KOPT-K1 (cell line): Measurements from ENCODE around the gene STK32C.
"Not testable (repeated sequence)": the region's sequence is repeated elsewhere in the genome, so short reads cannot be mapped to it uniquely, and the experiment has no call there.

ENCODE experiments used
- H3K27ac ChIP-seq: fragments of 200-600 bp; sonication (generic); 2 replicates; pipeline ENCODE4 v1.5.1; 2016; ENCODE audit warnings: antibody characterized with exemption, mild to moderate bottlenecking, low read depth, low read length; ENCODE audit not compliant: poor library complexity, severe bottlenecking
- H3K36me3 ChIP-seq: fragments of 200-600 bp; sonication (generic); 2 replicates; pipeline ENCODE4 v1.5.1; 2017; ENCODE audit warnings: antibody characterized with exemption, mild to moderate bottlenecking, low read length, moderate library complexity; ENCODE audit not compliant: insufficient read depth
- H3K9me3 ChIP-seq: fragments of 200-600 bp; sonication (generic); 2 replicates; pipeline ENCODE4 v1.5.1; 2017; ENCODE audit warnings: antibody characterized with exemption, low read length, mild to moderate bottlenecking; ENCODE audit not compliant: insufficient read depth, poor library complexity, severe bottlenecking

Gene STK32C

DNA sequence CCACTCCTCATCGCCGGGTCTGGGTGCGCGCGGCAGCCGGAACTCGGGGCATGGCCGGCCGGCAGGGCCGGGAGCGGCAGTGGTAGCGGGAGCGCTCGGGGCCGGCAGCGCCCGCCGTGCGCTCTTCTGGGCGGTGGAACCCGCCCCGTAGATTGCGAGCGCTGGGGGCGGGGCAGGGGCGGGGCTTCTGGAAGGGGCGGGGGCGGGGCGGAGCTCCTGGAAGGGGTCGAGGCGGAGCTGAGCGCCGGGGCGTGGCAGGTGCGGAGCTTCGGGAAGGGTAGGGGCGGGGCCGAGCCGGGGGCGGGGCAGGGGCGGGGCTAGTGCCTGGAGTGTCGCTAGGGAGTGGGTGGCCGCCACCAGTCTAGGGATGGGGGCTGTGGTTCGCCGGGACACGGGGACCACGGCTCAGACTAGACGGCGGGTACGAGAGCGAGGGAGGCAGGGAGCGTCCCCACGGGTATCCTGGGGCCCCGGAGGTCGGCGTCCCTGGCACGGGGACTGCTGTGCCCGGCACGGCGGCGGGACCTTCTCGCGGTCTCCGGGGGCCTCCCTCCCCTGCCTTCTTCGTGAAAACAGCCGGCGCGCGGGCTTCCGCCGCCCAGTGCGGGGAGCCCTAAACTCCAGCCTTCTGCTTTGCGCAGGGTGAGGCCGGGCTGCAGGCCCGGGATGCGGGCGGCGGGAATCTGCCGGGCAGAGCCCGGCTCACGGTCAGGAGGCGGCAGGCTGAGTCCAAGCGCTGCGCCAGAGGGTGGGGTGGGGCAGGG is at the start of gene STK32C:
Gene STK32C (minus strand): TSS at position 128 of the 764 bp plus-strand sequence. CDS start 117 bp downstream, at position 11.
- no peak within 1 kb of the TSS for H3K27ac ChIP-seq
- no peaks in the 10 kb centered on the region for H3K36me3 ChIP-seq
- H3K9me3 ChIP-seq, result peaks cover 7% of the 10 kb centered on the region

DNA sequence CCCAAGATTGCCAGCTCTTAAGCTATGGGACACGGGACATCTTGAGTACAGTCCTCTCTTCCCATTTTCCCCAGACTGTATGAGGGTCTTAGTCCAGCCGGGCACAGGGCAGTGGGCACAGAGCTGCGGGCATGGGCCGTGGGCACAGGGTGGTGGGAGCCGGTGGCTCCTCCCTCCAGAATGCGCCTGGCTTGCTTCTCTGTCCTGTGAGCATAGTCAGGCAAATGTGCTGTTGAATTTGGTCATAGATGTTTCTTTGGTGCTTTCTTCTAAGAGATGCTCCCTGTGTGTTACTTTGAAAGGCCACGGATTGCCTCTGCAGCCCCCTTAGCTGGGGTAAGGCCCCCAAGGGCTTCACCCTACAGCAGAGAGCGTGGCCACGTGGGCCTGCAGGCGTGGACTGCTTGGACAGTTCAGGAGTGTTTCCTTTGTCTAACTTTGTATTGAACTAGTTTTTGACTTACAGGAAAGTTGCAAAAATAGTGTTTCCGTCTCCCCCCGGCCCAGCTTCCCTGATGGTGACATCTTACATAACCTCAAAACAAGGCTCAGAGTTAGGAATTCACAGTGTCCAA is 49.0 kb upstream of the STK32C start:
- H3K9me3 ChIP-seq, result no peaks in the 10 kb centered on the region
- no peaks in the 10 kb centered on the region for H3K36me3 ChIP-seq
- no peak overlapping the region for H3K27ac ChIP-seq

DNA sequence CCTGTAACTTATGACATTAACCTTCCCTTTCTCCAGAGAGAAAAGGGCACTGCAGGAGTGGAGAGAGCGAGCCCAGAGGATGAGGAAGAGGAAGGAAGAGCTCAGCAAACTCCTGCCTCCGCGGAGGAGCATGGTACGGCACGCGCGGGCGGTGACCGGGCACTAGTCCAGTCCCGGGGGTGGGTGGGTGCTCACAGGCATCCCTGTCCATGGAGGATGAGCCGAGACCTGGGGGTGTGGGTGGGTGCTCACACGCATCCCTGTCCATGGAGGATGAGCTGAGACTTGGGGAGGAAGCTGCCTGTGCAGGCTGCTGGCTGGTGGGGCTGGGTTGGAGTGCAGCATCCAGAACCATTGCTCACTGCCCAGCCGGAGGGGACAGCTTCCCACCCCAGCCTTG is 48.0 kb upstream of the STK32C start:
- Histone ChIP-seq H3K9me3 (no peaks in the 10 kb centered on the region), H3K36me3 (no peaks in the 10 kb centered on the region), H3K27ac (no peak overlapping the region)

- Histone ChIP-seq H3K36me3 (no peaks in the 10 kb centered on the region), H3K27ac (no peak overlapping the region), H3K9me3 (no peaks in the 10 kb centered on the region)
Observed at GRCh38 chr10:132355297-132355696, 47.5 kb upstream of the STK32C start.

GRCh38 chr10:132354356-132355094 is 46.8 kb upstream of the STK32C start:
- no peaks in the 10 kb centered on the region for H3K9me3 ChIP-seq
- no peaks in the 10 kb centered on the region for H3K36me3 ChIP-seq
- H3K27ac ChIP-seq, result no peak overlapping the region

GRCh38 chr10:132353456-132354355 is 46.0 kb upstream of the STK32C start:
- H3K9me3 ChIP-seq, result no peaks in the 10 kb centered on the region

DNA sequence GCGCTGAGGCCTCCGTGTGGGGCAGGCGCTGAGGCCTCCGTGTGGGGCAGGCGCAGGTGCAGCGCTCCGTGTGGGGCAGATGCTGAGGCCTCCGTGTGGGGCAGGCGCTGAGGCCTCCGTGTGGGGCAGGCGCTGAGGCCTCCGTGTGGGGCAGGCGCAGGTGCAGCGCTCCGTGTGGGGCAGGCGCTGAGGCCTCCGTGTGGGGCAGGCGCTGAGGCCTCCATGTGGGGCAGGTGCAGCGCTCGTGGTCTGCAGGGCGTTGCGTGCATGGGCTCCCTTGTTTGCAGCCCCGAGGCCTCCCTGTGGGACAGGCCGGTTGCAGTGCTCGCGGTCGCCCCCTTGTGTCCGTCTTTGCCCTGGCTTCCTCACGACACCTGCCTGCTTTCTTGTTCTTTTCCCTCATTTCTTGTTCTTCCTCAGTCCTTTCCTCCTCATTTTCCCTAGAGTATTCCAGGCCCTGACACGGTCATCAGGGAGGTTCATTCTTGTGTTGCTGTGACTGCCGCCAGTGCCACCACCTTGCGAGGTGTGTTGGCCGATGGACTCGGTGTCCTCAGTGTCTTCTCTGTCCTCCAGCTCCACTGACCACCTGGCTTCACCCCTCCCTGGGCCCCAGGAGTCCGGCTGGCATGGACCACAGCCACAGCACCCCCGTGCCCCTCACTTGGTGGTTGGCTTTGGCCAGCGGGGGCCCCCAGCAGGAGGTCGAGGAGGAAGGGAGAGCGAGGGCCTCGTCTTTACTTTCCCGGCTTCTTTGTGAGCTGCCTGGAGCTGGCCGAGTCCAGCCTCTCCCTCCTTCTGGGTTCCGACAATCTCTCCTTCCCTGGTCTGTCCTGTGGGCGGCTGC is 44.9 kb upstream of the STK32C start:
- not testable (repeated sequence) for H3K9me3 ChIP-seq, H3K36me3 ChIP-seq, H3K27ac ChIP-seq

More at GRCh38 chr10:132353456-132354355, 46.0 kb upstream of the STK32C start:
- Histone ChIP-seq H3K36me3 (no peaks in the 10 kb centered on the region), H3K27ac (no peak overlapping the region)

DNA sequence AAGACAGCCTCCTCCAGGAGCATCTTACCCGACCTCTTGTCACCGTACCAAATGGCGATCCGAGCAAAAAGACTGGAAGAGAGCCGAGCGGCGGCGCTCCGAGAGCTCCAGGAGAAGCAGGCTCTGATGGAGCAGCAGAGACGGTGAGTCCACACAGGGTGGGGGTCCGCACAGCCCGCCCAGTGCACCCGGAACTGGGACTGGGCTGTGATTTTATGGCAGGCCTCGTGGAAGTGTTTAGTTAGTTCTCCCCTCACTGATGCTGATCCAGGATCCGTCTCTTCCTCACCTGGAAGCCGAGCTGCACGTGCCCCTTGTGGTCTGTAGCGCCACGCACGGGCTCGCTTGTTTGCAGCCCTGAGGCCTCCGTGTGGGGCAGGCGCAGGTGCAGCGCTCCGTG is 43.9 kb upstream of the STK32C start:
- H3K27ac ChIP-seq, result no peak overlapping the region
- no peaks in the 10 kb centered on the region for H3K36me3 ChIP-seq
- H3K9me3 ChIP-seq, result no peaks in the 10 kb centered on the region

DNA sequence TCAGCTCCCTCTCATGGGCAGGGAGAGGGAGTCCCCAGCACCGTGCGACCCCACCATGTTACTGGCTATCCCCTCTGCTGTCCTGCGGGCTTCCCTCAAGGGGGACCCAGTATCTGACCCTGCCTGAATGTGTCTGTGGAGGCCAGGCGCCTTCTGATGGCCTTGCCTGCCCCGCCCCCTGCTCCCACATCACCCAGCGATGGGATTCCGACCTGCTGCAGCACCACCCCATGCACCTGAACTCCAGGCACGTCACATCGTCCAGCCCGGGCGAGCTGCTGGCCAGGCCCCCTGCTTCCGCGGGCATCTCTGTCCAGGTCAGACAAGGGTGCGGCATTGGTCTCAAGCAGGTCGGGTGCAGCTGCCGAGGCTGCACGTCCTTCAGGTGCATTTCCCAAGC is 43.2 kb upstream of the STK32C start:
- no peak overlapping the region for H3K27ac ChIP-seq
- H3K36me3 ChIP-seq, result no peaks in the 10 kb centered on the region
- no peaks in the 10 kb centered on the region for H3K9me3 ChIP-seq

DNA sequence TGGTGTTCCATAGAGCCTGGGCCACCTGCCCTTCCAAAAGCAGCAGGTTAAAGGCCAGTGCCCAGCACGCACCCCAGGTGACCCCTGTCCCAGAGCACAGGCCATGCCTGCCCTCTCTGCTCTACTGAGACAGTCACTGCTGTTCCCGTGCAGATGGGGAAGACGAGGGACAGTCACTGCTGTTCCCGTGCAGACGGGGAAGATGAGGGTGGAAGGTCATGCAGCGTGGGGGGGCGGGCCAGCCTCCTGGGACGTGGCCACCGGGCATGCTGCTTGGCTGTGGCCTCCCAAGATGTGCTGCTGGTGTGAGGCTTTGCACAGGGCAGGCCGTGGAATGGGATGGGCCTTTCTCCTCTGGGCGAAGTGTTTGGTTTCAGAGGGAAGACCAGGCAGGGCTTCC is 42.6 kb upstream of the STK32C start:
- H3K27ac ChIP-seq, result no peak overlapping the region
- H3K36me3 ChIP-seq, result no peaks in the 10 kb centered on the region
- no peaks in the 10 kb centered on the region for H3K9me3 ChIP-seq

DNA sequence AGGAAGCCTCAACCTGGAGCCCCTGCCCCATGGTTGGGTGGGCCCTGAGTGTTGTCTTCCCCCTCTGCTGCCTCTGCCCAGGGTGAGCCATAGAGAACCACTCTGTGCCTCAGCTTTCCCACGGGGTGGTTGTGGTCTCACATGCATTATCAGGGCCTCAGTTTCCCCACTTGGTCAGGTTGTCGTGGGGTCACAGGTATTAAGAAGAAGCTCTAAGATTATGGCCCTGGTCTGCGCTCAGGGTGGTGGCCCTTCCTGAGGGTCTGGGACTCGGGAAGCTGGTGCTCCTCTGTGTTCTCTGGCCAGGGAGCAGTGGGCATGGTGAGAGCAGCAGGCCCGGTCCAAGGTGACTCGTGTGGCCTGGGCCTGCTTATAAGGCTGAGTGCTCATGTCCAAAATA is 42.0 kb upstream of the STK32C start:
- no peaks in the 10 kb centered on the region for H3K9me3 ChIP-seq
- H3K36me3 ChIP-seq, result no peaks in the 10 kb centered on the region
- H3K27ac ChIP-seq, result no peak overlapping the region

GRCh38 chr10:132347931-132348267 is 40.1 kb upstream of the STK32C start:
- Histone ChIP-seq H3K27ac (no peak overlapping the region), H3K9me3 (no peaks in the 10 kb centered on the region), H3K36me3 (no peaks in the 10 kb centered on the region)

DNA sequence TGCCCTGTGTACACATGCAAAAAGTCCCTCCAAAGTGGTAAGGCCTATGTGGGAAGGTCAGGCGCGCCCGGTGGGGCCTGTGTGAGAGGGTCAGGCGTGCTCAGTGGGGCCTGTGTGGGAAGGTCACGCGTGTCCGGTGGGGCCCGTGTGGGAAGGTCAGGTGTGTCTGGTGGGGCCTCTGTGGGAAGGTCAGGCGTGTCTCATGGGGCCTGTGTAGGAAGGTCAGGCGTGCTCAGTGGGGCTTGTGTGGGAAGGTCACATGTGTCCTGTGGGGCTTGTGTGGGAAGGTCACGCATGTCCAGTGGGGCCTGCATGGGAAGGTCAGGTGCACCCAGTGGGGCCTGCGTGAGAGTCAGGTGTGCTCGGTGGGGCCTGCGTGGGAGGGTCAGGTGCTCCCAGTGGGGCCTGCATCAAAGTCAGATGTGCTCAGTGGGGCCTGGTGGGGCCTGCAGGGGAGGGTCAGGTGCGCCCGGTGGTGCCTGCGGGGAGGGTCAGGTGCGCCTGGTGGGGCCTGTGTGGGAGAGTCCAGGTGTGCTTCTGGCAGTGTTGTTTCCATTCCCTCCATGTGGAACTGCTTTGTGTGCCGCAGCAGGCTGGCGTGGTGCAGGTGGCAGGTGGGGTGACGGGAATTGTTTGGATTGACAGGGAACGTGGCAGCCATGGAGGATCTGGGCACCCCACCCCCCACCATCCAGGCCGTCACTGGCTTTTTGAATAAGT is 39.6 kb upstream of the STK32C start:
- Histone ChIP-seq H3K27ac (no peak overlapping the region), H3K36me3 (no peaks in the 10 kb centered on the region), H3K9me3 (no peaks in the 10 kb centered on the region)

- Histone ChIP-seq H3K36me3 (no peaks in the 10 kb centered on the region), H3K27ac (no peak overlapping the region), H3K9me3 (no peaks in the 10 kb centered on the region)
Observed at GRCh38 chr10:132346806-132347205, 39.1 kb upstream of the STK32C start.
